IgD-negative memory B cell (primary cell): ENCODE results near the gene FAM13B. TPM values are rescaled to one million over a fixed set of nuclear protein-coding genes. Genes with fewer than 3 reads are reported as not detected.

Experiments used
- polyA plus RNA-seq: library from polyadenylated mRNA; unstranded; fragments of 300-500 nt; fragmentation: Illumina TruSeq; gene quantifications from one replicate; pipeline ENCODE4 v1.2.3, GENCODE V29; 2021

FAM13B gene
- polyA plus RNA-seq, 1 donor from 2014 or later: 34.2 TPM

Other genes with a start within 250 kb of the FAM13B start
- gene MYOT, start 165.2 kb downstream of the FAM13B start, polyA plus RNA-seq: 0.94 TPM
- 0.46 TPM for gene PKD2L2, start 143.6 kb downstream of the FAM13B start, polyA plus RNA-seq
- not detected for gene WNT8A, start 51.0 kb upstream of the FAM13B start, polyA plus RNA-seq
- not detected for gene NME5, start 106.3 kb upstream of the FAM13B start, polyA plus RNA-seq
- 27.3 TPM for gene BRD8, start 145.6 kb upstream of the FAM13B start, polyA plus RNA-seq
- not detected for gene KIF20A, start 146.0 kb upstream of the FAM13B start, polyA plus RNA-seq
- gene CDC23, start 180.2 kb upstream of the FAM13B start, polyA plus RNA-seq: 16.1 TPM
- not detected for gene GFRA3, start 241.5 kb upstream of the FAM13B start, polyA plus RNA-seq